HUES48 (cell line): ENCODE results near the gene ALAS2.
"Not testable (repeated sequence)": the region's sequence is repeated elsewhere in the genome, so short reads cannot be mapped to it uniquely, and the experiment has no call there.

Experiments used
- H3K27ac ChIP-seq: one replicate; pipeline ENCODE4 v1.7.0; 2013; ENCODE audit warnings: low read depth, low read length, inconsistent platforms
- H3K27me3 ChIP-seq: 2 replicates; pipeline ENCODE4 v1.6.1; 2013; ENCODE audit warnings: mild to moderate bottlenecking, low read length; ENCODE audit not compliant: control insufficient read depth, insufficient read depth
- H3K36me3 ChIP-seq: 2 replicates; pipeline ENCODE4 v1.6.1; 2013; ENCODE audit warnings: low read length; ENCODE audit not compliant: control insufficient read depth, insufficient read depth
- H3K4me1 ChIP-seq: 2 replicates; pipeline ENCODE4 v1.6.1; 2013; ENCODE audit warnings: mild to moderate bottlenecking, low read length; ENCODE audit not compliant: control insufficient read depth, insufficient read depth
- H3K4me3 ChIP-seq: 2 replicates; pipeline ENCODE4 v1.5.1; 2013; ENCODE audit warnings: mild to moderate bottlenecking, low read depth, low read length
- H3K9ac ChIP-seq: 2 replicates; pipeline ENCODE4 v1.6.1; 2013; ENCODE audit warnings: mild to moderate bottlenecking, low read depth, low read length, moderate library complexity
- H3K9me3 ChIP-seq: 2 replicates; pipeline ENCODE4 v1.6.1; 2013; ENCODE audit warnings: low read length; ENCODE audit not compliant: control insufficient read depth, insufficient read depth

Gene ALAS2, protein sequence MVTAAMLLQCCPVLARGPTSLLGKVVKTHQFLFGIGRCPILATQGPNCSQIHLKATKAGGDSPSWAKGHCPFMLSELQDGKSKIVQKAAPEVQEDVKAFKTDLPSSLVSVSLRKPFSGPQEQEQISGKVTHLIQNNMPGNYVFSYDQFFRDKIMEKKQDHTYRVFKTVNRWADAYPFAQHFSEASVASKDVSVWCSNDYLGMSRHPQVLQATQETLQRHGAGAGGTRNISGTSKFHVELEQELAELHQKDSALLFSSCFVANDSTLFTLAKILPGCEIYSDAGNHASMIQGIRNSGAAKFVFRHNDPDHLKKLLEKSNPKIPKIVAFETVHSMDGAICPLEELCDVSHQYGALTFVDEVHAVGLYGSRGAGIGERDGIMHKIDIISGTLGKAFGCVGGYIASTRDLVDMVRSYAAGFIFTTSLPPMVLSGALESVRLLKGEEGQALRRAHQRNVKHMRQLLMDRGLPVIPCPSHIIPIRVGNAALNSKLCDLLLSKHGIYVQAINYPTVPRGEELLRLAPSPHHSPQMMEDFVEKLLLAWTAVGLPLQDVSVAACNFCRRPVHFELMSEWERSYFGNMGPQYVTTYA

DNA sequence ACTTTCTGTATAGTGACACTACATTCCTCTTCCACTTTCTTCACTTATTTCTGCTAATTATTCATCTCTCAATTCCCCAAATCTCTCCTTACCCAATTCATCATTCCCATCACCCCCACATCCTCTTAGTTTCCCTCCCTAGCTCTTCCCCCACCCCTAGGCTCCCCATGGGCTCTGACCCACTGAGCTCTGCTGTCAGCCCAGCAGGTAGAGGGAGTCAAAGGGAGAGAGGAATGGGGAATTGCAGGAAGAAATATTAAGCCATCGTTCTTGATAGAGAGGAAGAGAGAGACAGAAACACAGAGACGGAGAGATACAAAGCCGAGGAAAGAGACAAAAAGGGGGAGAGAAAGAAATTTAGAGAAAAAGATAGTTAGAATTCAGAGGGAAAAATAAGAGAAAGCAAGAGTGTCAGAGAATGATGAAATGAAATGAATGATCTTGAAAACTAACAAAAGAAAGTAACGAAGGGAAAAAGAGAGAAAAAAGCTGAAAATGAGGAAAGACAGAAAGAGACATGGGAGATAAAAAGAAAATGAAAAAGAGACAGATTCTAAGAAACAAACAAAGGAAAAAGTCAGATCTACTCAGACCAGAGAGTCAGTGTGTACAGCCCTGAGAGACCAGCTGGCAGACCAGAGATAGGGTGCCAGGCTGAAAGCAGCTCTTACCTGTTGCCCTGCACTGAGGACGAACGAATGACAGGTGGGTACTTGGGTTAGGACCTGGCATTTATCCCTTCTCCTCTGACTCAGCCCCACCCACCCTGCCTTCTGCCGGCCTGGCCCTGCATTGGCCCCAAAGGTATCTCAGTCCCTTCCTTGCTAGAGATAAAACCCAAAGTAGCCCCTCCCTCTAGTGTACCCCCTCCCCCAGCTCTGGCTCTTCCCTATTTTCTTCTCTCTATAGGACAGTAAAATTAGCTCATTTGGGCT is at the start of gene ALAS2:
Gene ALAS2 (minus strand): TSS at position 707 of the 935 bp plus-strand sequence. CDS start 4,977 bp downstream, outside the sequence.
- Histone ChIP-seq H3K36me3 (no peaks in the 10 kb centered on the region), H3K9ac (no peak within 1 kb of the TSS), H3K9me3 (peaks cover 33% of the 10 kb centered on the region), H3K27me3 (no peaks in the 10 kb centered on the region), H3K27ac (no peak within 1 kb of the TSS), H3K4me3 (no peak within 1 kb of the TSS), H3K4me1 (0 out of 2 replicates have a peak, but pooled peaks cover 4% of the 10 kb centered on the region)

DNA sequence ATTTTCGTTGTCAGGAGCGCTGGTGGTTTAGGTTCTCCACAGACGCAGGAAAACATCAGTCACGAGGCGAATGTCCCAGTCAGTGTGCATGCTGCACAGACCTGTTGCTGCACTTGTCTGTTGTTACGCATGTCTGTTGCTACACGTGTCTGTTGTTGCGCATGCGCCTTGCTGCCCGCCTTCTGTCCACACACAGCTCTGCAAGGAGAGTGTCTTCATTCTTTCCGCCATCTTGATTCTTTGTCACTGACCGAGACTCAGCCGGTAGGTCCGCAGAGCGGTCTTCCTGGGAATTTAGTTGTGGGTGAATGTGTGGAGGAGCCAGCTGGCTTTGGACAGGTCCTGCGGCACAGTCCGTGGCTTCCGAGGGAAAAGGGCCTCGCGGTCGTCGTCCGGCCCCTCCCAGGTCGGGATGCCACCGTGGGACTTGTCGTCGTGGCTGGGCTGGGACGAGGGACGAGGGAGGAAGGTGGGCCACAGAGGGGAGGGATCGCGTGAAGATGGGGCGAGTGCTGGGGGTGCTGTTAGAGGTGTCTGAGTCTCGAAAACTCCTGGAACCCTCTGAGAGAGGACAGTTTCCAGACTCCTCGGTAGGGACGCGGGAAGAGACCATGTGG is 44.2 kb upstream of the ALAS2 start, which contains the start of gene PAGE2B:
Gene PAGE2B (plus strand): TSS at position 180 of the 617 bp plus-strand sequence. CDS start 1,012 bp downstream, outside the sequence.
- Histone ChIP-seq H3K9ac (no peak within 1 kb of the TSS), H3K27me3 (no peaks in the 10 kb centered on the region), H3K27ac (no peak within 1 kb of the TSS), H3K4me3 (no peak within 1 kb of the TSS), H3K9me3 (peaks cover 33% of the 10 kb centered on the region), H3K4me1 (no peaks in the 10 kb centered on the region), H3K36me3 (no peaks in the 10 kb centered on the region)

DNA sequence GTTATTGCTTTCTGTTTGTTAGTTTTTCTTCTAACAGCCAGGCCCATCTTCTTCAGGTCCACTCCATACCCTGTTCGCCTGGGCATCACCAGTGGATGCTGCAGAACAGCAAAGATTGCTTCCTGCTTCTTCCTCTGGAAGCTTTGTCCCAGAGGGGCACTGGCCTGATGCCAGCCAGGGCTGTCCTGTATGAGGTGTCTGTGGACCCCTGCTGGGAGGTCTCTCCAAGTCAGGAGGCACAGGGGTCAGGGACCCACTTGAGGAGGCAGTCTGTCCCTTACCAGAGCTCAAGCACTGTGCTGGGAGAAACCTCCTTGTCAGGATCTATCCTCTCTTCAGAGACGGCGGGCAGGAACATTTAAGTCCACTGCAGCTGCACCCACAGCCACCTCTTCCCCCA is 41.5 kb upstream of the ALAS2 start:
- H3K4me3 ChIP-seq = no peak overlapping the region
- H3K4me1 ChIP-seq = no peaks in the 10 kb centered on the region
- no peak overlapping the region for H3K27ac ChIP-seq
- H3K9me3 ChIP-seq = peaks cover 34% of the 10 kb centered on the region
- H3K36me3 ChIP-seq = no peaks in the 10 kb centered on the region
- no peak overlapping the region for H3K9ac ChIP-seq
- no peaks in the 10 kb centered on the region for H3K27me3 ChIP-seq

DNA sequence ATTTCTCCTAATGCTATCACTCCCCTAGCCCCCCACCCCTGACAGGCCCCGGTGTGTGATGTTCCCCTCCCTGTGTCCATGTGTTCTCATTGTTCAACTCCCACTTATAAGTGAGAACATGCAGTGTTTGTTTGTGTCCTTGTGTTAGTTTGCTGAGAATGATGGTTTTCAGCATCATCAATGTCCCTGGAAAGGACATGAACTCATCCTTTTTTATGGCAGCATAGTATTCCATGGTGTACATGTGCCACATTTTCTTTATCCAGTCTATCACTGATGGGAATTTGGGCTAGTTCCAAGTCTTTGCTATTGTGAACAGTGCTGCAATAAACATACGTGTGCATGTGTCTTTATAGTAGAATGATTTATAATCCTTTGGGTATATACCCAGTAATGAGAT is 36.4 kb upstream of the ALAS2 start:
- H3K9me3 ChIP-seq = peaks cover 43% of the 10 kb centered on the region
- not testable (repeated sequence) for H3K27ac ChIP-seq, H3K9ac ChIP-seq, H3K36me3 ChIP-seq, H3K4me3 ChIP-seq, H3K4me1 ChIP-seq, H3K27me3 ChIP-seq

DNA sequence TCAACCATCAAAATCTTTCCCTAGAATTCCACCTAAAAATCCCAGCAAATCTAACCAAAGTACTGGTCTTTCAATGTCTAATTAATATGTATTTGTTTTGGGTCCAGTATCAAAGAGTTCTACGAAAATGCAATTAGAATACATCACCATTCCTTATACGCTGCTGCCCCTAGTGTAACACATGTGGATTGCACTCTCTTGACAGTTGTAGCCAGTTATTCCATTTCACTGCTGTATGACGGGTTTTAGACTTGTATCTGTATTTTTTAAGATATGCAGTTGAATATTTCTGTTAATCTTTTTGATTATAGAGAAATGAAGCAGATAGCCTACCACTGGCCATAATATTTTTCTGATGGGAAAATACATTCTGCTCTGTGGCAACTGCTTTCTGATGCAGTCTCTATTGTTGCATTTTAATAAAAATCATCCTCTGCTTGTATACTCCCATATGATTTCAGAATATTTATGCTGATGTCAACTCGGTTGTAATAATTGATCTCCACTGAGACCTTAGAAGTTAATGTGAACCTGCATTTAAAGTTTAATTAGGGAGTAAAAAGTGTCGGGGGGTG is 27.0 kb upstream of the ALAS2 start:
- Histone ChIP-seq H3K4me1 (no peaks in the 10 kb centered on the region), H3K27ac (no peak overlapping the region), H3K4me3 (no peak overlapping the region), H3K9me3 (peaks cover 27% of the 10 kb centered on the region), H3K36me3 (no peaks in the 10 kb centered on the region), H3K27me3 (no peaks in the 10 kb centered on the region), H3K9ac (no peak overlapping the region)

DNA sequence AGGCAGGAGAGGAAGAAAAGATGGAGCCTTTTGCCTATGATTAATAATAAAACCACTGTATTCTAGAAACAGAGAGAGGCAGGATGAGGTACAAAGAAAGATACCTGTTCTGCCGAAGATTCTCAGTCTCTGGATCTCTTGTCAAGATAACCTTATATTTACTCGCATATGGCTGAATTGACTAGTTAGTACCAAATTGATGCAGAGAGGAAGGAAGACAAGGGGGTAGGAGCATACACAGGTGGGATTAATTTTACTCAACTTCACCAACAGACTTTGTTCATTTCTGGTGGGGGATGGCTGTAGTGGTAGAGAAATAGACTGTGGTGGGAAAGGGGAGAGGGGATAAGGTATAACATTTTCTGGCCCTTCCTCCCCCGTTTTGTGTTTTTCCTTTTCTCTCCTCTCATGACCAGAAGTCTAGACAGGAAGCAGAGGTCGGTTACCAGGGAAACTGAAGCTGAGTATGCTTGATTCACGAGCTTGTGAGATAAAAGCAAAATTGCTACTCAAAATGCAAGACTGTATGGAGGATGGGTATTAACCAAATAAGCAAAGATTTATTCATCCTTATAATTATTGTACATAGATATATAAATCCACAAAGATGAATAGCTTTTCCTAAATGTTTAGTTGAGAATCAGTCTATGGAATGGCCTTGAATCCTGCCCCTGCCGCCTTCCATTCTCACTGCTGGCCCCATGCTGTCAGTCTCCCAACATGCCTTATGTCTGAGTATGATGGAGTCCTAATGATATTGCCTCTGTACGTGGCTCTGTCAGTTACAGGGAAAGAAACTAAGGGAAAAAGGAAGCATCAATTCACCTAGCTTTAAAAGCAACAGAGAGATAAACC is 26.3 kb upstream of the ALAS2 start:
- no peaks in the 10 kb centered on the region for H3K4me1 ChIP-seq
- H3K4me3 ChIP-seq = no peak overlapping the region
- H3K27me3 ChIP-seq = no peaks in the 10 kb centered on the region
- H3K36me3 ChIP-seq = no peaks in the 10 kb centered on the region
- no peak overlapping the region for H3K9ac ChIP-seq
- peaks cover 25% of the 10 kb centered on the region for H3K9me3 ChIP-seq
- H3K27ac ChIP-seq = no peak overlapping the region

DNA sequence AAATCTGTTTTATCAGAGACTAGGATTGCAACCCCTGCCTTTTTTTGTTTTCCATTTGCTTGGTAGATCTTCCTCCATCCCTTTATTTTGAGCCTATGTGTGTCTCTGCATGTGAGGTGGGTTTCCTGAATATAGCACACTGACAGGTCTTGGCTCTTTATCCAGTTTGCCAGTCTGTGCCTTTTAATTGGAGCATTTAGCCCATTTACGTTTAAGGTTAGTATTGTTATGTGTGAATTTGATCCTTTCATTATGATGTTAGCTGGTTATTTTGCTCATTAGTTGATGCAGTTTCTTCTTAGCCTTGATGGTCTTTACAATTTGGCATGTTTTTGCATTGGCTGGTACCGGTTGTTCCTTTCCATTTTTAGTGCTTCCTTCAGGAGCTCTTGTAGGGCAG is 19.8 kb upstream of the ALAS2 start:
- not testable (repeated sequence) for H3K36me3 ChIP-seq, H3K27me3 ChIP-seq, H3K27ac ChIP-seq, H3K4me1 ChIP-seq, H3K4me3 ChIP-seq, H3K9ac ChIP-seq
- peaks cover 25% of the 10 kb centered on the region for H3K9me3 ChIP-seq

DNA sequence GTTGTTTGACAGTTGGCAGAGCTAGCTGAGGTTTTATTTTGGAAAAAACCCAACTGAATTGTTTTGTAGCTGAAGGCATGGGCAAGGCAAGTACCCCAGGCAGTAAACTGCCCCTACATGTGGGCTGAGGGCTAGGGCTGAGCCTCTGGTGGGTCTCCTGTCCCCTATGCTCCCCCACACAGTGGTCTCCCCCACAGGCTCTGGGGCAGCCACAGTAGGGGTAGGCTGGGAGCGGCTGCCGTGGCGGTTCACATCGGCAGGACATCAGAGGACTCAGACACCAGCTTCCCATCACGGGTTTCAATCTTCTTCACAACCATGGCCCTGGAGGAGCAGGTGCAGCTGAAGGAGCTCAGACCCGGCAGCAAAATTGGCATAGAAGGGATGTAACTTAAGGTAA is 10.7 kb upstream of the ALAS2 start:
- H3K9ac ChIP-seq = no peak overlapping the region
- H3K4me3 ChIP-seq = no peak overlapping the region
- H3K9me3 ChIP-seq = peaks cover 44% of the 10 kb centered on the region
- H3K27ac ChIP-seq = no peak overlapping the region
- no peaks in the 10 kb centered on the region for H3K36me3 ChIP-seq
- no peaks in the 10 kb centered on the region for H3K27me3 ChIP-seq
- H3K4me1 ChIP-seq = no peaks in the 10 kb centered on the region

DNA sequence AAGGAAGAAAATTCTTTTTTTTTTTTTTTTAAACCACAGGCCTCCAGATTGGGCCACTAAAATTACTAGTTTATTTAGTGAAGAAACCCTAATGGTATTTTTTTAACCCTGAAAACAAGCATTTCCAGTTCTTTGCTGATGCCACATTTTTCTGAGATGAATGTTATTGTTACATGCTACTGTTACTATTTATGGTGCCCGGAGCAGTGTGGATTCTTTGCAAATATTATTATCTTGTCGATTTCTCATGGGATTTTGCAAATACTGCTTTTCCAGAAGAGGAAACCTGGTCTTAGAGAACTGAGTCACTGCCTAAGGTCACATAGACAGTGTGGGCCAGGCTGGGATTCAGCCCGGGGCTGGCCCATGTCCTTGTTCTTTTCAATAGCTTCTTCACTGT is 8.7 kb upstream of the ALAS2 start:
- H3K27me3 ChIP-seq = no peaks in the 10 kb centered on the region
- H3K27ac ChIP-seq = no peak overlapping the region
- H3K4me3 ChIP-seq = no peak overlapping the region
- peaks cover 31% of the 10 kb centered on the region for H3K9me3 ChIP-seq
- H3K9ac ChIP-seq = no peak overlapping the region
- no peaks in the 10 kb centered on the region for H3K36me3 ChIP-seq
- no peaks in the 10 kb centered on the region for H3K4me1 ChIP-seq

DNA sequence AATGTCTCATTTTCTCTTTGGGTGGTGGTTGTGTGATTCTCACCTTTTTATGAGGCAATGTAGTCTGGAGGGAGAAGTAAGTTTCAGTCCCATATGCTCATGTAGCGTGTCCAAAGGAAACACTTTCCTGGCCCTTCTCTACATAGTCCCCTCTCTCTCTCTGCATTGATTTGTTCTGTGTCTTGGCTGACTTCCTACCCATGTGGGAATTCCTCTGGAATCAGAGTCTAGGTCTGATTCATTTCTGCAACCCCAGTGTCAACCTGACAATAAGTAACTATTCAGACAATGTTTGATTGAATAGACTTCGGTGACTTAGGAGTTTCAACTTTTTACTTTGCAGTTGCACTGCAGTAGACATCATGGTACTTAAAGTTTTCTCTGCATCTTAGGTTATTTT is 2.7 kb upstream of the ALAS2 start:
- Histone ChIP-seq H3K27me3 (no peaks in the 10 kb centered on the region), H3K36me3 (no peaks in the 10 kb centered on the region), H3K9me3 (peaks cover 23% of the 10 kb centered on the region), H3K27ac (no peak overlapping the region), H3K4me1 (0 out of 2 replicates have a peak, but pooled peaks cover 4% of the 10 kb centered on the region), H3K9ac (no peak overlapping the region), H3K4me3 (no peak overlapping the region)
